OCI-LY1 (cell line): ENCODE results near the gene IQSEC3.
"Not testable (repeated sequence)": the region's sequence is repeated elsewhere in the genome, so short reads cannot be mapped to it uniquely, and the experiment has no call there.

Experiments used
- H2AFZ ChIP-seq: fragments of 200-600 bp; sonication (generic), shearing (Covaris generic); 2 replicates; pipeline ENCODE4 v1.6.0; 2014; ENCODE audit warnings: antibody characterized with exemption, mild to moderate bottlenecking, low read length
- H3F3A ChIP-seq: fragments of 200-600 bp; sonication (generic), shearing (Covaris generic); 2 replicates; pipeline ENCODE4 v1.6.0; 2014; ENCODE audit warnings: mild to moderate bottlenecking, antibody characterized with exemption, low read length, moderate library complexity; ENCODE audit not compliant: insufficient read depth
- H3K27ac ChIP-seq: fragments of 200-600 bp; sonication (generic); 2 replicates; pipeline ENCODE4 v1.5.1; 2014; ENCODE audit warnings: low read length, mixed run types, mild to moderate bottlenecking, low read depth; ENCODE audit not compliant: poor library complexity, severe bottlenecking
- H3K27me3 ChIP-seq: fragments of 200-600 bp; sonication (generic); 2 replicates; pipeline ENCODE4 v1.6.0; 2014; ENCODE audit warnings: antibody characterized with exemption, mild to moderate bottlenecking, low read length, moderate library complexity; ENCODE audit not compliant: insufficient read depth
- H3K36me3 ChIP-seq: fragments of 200-600 bp; sonication (generic); 2 replicates; pipeline ENCODE4 v1.6.1; 2014; ENCODE audit warnings: mild to moderate bottlenecking, antibody characterized with exemption, low read length, moderate library complexity, mixed read lengths; ENCODE audit not compliant: insufficient read depth
- H3K4me1 ChIP-seq: fragments of 200-600 bp; sonication (generic); 2 replicates; pipeline ENCODE4 v1.5.1; 2014; ENCODE audit warnings: mild to moderate bottlenecking, low read length, moderate library complexity; ENCODE audit not compliant: insufficient read depth, severe bottlenecking
- H3K4me2 ChIP-seq: fragments of 200-600 bp; sonication (generic), shearing (Covaris generic); 2 replicates; pipeline ENCODE4 v1.6.1; 2014; ENCODE audit warnings: low read length
- H3K4me3 ChIP-seq: fragments of 200-600 bp; sonication (generic); 2 replicates; pipeline ENCODE4 v1.5.1; 2014; ENCODE audit warnings: low read length, low read depth, mild to moderate bottlenecking, mixed read lengths; ENCODE audit not compliant: poor library complexity, severe bottlenecking
- H3K79me2 ChIP-seq: fragments of 200-600 bp; shearing (Covaris generic); 2 replicates; pipeline ENCODE4 v1.6.1; 2016; ENCODE audit warnings: mixed run types, low read length, mixed read lengths; ENCODE audit not compliant: insufficient read depth
- H3K9ac ChIP-seq: fragments of 200-600 bp; sonication (generic), shearing (Covaris generic); 2 replicates; pipeline ENCODE4 v1.6.1; 2014; ENCODE audit warnings: mild to moderate bottlenecking, low read length, mixed read lengths
- H3K9me2 ChIP-seq: fragments of 200-600 bp; sonication (generic), shearing (Covaris generic); 2 replicates; pipeline ENCODE4 v1.6.1; 2014; ENCODE audit warnings: low read depth, mild to moderate bottlenecking, low read length, mixed read lengths
- H3K9me3 ChIP-seq: fragments of 200-600 bp; shearing (Covaris generic); 2 replicates; pipeline ENCODE4 v1.6.1; 2014; ENCODE audit warnings: low read length, mixed read lengths
- H4K20me1 ChIP-seq: fragments of 200-600 bp; sonication (generic), shearing (Covaris generic); 2 replicates; pipeline ENCODE4 v1.6.0; 2016; ENCODE audit warnings: mild to moderate bottlenecking, low read length; ENCODE audit not compliant: insufficient read depth
- EZH2 ChIP-seq: fragments of 200-600 bp; sonication (generic), shearing (Covaris generic); IDR thresholded peaks from 2 replicates; pipeline ENCODE4 v1.8.0; 2017; ENCODE audit warnings: borderline replicate concordance, mixed run types, mild to moderate bottlenecking, antibody characterized with exemption, low read length, moderate library complexity, mixed read lengths
- TF ChIP-seq, protein P1 (sequence below): fragments of 200-600 bp; sonication (generic), shearing (Covaris generic); IDR thresholded peaks from 2 replicates; pipeline ENCODE4 v1.5.1; 2017; ENCODE audit warnings: mild to moderate bottlenecking, antibody characterized with exemption, low read length, moderate library complexity, mixed read lengths

Gene IQSEC3

DNA sequence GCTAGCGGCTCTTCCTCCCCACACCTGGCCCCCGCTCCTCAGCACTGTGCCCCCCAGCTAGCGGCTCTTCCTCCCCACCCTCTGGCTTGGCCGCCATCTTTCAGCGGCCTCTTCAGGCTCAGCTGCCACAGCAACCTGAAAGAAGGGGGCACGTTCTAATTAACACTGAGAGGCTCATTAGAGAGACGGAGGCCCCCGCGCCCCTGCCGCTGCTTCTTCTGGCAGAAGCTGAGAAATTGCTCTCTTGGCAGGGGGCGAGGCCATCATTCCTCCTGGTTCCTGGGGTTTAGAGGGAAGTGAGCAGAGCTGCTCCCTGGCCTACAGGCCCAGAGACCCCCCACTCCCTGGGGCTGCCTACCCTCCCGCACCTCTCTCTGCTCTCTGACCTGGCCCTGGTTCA, 64.4 kb downstream of the IQSEC3 start:
- peaks cover 7% of the 10 kb centered on the region; the same call in 1 of the 2 replicates for H3K27me3 ChIP-seq
- no peaks in the 10 kb centered on the region for H3F3A ChIP-seq
- H3K4me1 ChIP-seq, result no peaks in the 10 kb centered on the region
- no peak overlapping the region for H3K4me3 ChIP-seq
- H4K20me1 ChIP-seq, result no peaks in the 10 kb centered on the region
- H3K79me2 ChIP-seq, result no peaks in the 10 kb centered on the region
- TF ChIP-seq, protein P1, sequence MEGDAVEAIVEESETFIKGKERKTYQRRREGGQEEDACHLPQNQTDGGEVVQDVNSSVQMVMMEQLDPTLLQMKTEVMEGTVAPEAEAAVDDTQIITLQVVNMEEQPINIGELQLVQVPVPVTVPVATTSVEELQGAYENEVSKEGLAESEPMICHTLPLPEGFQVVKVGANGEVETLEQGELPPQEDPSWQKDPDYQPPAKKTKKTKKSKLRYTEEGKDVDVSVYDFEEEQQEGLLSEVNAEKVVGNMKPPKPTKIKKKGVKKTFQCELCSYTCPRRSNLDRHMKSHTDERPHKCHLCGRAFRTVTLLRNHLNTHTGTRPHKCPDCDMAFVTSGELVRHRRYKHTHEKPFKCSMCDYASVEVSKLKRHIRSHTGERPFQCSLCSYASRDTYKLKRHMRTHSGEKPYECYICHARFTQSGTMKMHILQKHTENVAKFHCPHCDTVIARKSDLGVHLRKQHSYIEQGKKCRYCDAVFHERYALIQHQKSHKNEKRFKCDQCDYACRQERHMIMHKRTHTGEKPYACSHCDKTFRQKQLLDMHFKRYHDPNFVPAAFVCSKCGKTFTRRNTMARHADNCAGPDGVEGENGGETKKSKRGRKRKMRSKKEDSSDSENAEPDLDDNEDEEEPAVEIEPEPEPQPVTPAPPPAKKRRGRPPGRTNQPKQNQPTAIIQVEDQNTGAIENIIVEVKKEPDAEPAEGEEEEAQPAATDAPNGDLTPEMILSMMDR, result no peak
- TF ChIP-seq EZH2, result no peak
- H3K9ac ChIP-seq, result no peak overlapping the region
- no peak overlapping the region for H3K27ac ChIP-seq
- no peak overlapping the region for H2AFZ ChIP-seq
- H3K9me3 ChIP-seq, result no peaks in the 10 kb centered on the region
- no peaks in the 10 kb centered on the region for H3K9me2 ChIP-seq
- H3K4me2 ChIP-seq, result no peak overlapping the region
- no peaks in the 10 kb centered on the region for H3K36me3 ChIP-seq

- Histone ChIP-seq H3K9me2 (no peaks in the 10 kb centered on the region), H3K4me1 (no peaks in the 10 kb centered on the region), H2AFZ (no peak overlapping the region), H3K4me2 (no peak overlapping the region), H3K27me3 (peaks cover 7% of the 10 kb centered on the region; the same call in 1 of the 2 replicates), H3K4me3 (no peak overlapping the region), H3K27ac (no peak overlapping the region), H3K9ac (no peak overlapping the region), H3K36me3 (no peaks in the 10 kb centered on the region), H4K20me1 (no peaks in the 10 kb centered on the region), H3K79me2 (no peaks in the 10 kb centered on the region), H3F3A (no peaks in the 10 kb centered on the region), H3K9me3 (no peaks in the 10 kb centered on the region)
- TF ChIP-seq, protein P1, result no peak
- no peak for TF ChIP-seq EZH2
Measured at GRCh38 chr12:131732-132495, 65.3 kb downstream of the IQSEC3 start.

DNA sequence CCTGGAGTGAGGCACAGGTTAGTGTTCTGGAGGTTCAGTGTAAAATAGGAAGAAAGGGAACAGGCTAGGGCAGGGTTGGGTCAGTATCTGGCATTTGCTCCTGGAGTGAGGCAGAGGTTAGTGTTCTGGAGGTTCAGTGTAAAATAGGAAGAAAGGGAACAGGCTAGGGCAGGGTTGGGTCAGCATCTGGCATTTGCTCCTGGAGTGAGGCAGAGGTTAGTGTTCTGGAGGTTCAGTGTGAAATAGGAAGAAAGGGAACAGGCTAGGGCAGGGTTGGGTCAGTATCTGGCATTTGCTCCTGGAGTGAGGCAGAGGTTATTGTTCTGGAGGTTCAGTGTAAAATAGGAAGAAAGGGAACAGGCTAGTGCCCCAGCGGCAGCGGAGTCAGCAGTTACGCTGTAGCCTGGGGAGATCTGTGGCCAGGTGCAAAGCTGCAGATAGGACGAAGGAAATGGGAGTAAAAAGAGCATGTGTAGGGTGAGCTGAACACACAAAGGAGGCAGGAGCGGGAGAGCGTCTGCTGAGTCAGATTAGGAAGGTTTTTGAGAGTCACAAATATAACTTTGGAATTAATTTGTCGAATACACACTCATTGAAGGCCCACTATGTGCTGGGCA, 67.2 kb downstream of the IQSEC3 start:
- H3K4me1 ChIP-seq, H3K36me3 ChIP-seq, H3F3A ChIP-seq, H3K27ac ChIP-seq, H3K27me3 ChIP-seq, H4K20me1 ChIP-seq, H3K4me3 ChIP-seq, H3K9ac ChIP-seq, H3K79me2 ChIP-seq, H3K9me2 ChIP-seq, H2AFZ ChIP-seq, H3K9me3 ChIP-seq, H3K4me2 ChIP-seq: not testable (repeated sequence)

GRCh38 chr12:135138-135537, 68.6 kb downstream of the IQSEC3 start:
- TF ChIP-seq, protein P1, result no peak
- no peak for TF ChIP-seq EZH2
- H3K4me2 ChIP-seq, result no peak overlapping the region
- H3K36me3 ChIP-seq, result no peaks in the 10 kb centered on the region
- H2AFZ ChIP-seq, result no peak overlapping the region
- no peaks in the 10 kb centered on the region for H3K9me2 ChIP-seq
- H3K27ac ChIP-seq, result no peak overlapping the region
- no peaks in the 10 kb centered on the region for H3K4me1 ChIP-seq
- H3K27me3 ChIP-seq, result 0 out of 2 replicates have a peak, but pooled peaks cover 7% of the 10 kb centered on the region
- H3K9me3 ChIP-seq, result no peaks in the 10 kb centered on the region
- no peak overlapping the region for H3K9ac ChIP-seq
- H4K20me1 ChIP-seq, result no peaks in the 10 kb centered on the region
- no peaks in the 10 kb centered on the region for H3K79me2 ChIP-seq
- H3K4me3 ChIP-seq, result no peak overlapping the region
- no peaks in the 10 kb centered on the region for H3F3A ChIP-seq
